ENCODE results near the gene NACAD.

GRCh38 chr7:45036796-45037195 is 52.0 kb downstream of the NACAD start:
- TF ChIP-seq CTCF (IDR thresholded peaks at IDR 0.05; ENCODE audit: low read depth, low read length, poor library complexity, severe bottlenecking) (no peak), EZH2phosphoT487 (IDR thresholded peaks at IDR 0.05; ENCODE audit: borderline replicate concordance, low read length) (no peak)

Data from DOHH2 (cell line).